OCI-LY3 (cell line): Measurements from ENCODE around the gene KRTAP17-1.

Experiments used
- CTCF ChIP-seq: fragments of 200-600, 300-600 bp; sonication (generic); IDR thresholded peaks from 2 replicates; pipeline ENCODE4 v1.5.1; 2014; ENCODE audit warnings: antibody characterized with exemption, low read length, low read depth
- EZH2phosphoT487 ChIP-seq: fragments of 200-600 bp; shearing (Covaris generic); IDR thresholded peaks from 2 replicates; pipeline ENCODE4 v1.6.1; 2018; ENCODE audit warnings: antibody characterized with exemption, mixed run types, low read depth

GRCh38 chr17:41339571-41340172 is 24.2 kb upstream of the KRTAP17-1 start:
- no peak for TF ChIP-seq CTCF
- no peak for TF ChIP-seq EZH2phosphoT487
